Panc1 (cell line): ENCODE measurements around the gene PLEKHG4B. TPM values are rescaled to one million over a fixed set of nuclear protein-coding genes. Genes with fewer than 3 reads are reported as not detected.

Source experiments
- ATAC-seq: fragments of 200-7000 bp; cut with Tn5 transposase; 2 replicates; pipeline ENCODE4 v1.9.1; 2020; ENCODE audit warnings: mild to moderate bottlenecking, moderate library complexity
- BruUV-seq: library from RNA; stranded (reverse); fragments of 400-500 nt; replicated peaks from 2 replicates; lab custom pipeline; 2021; lab: Mats Ljungman, UMichigan
- CTCF ChIA-PET: fragments of 300-600 bp; sonication (Branson Sonifier 250); formaldehyde crosslinking; loops from one replicate; lab custom pipeline; 2022; ENCODE audit warnings: antibody characterized with exemption; lab: Charles Lee
- POLR2A ChIA-PET: fragments of 300-600 bp; sonication (Branson Sonifier 250); formaldehyde crosslinking; loops from one replicate; lab custom pipeline; 2022; ENCODE audit warnings: antibody characterized with exemption; lab: Charles Lee
- DNase-seq: peaks from one replicate; pipeline ENCODE4 v3.0.0-alpha.2; 2010; ENCODE audit warnings: low read depth, low spot score
- H3K27ac ChIP-seq: 2 replicates; pipeline ENCODE4 v1.5.1; 2011; ENCODE audit warnings: mild to moderate bottlenecking, low read length, inconsistent platforms
- H3K27me3 ChIP-seq: fragments of 200-500 bp; sonication (Bioruptor generic); 2 replicates; pipeline ENCODE4 v1.6.0; 2014; ENCODE audit warnings: low read length, inconsistent platforms; ENCODE audit not compliant: control insufficient read depth, insufficient read depth
- H3K36me3 ChIP-seq: fragments of 200-500 bp; sonication (Bioruptor generic); 2 replicates; pipeline ENCODE4 v1.5.1; 2014; ENCODE audit warnings: inconsistent platforms, mild to moderate bottlenecking, low read length, moderate library complexity; ENCODE audit not compliant: control insufficient read depth, insufficient read depth
- H3K4me1 ChIP-seq: 2 replicates; pipeline ENCODE4 v1.5.1; 2011; ENCODE audit warnings: inconsistent platforms, mild to moderate bottlenecking, low read length, moderate library complexity; ENCODE audit not compliant: control insufficient read depth, insufficient read depth
- H3K4me3 ChIP-seq, 2 experiments: 2 replicates each; pipeline ENCODE4 v1.5.1; 2011 to 2012; ENCODE audit warnings: low read depth in 2 of 2, low read length in 2 of 2, mild to moderate bottlenecking in 2 of 2, inconsistent platforms in 1 of 2, moderate library complexity in 1 of 2
- H3K9me3 ChIP-seq: fragments of 200-500 bp; sonication (Bioruptor generic); 2 replicates; pipeline ENCODE4 v1.5.1; 2014; ENCODE audit warnings: low read depth, mild to moderate bottlenecking, inconsistent platforms, low read length, moderate library complexity; ENCODE audit not compliant: control insufficient read depth, insufficient read depth
- POLR2AphosphoS5 ChIP-seq: IDR thresholded peaks from 2 replicates; pipeline ENCODE4 v1.6.1; 2012; ENCODE audit warnings: mild to moderate bottlenecking, low read depth, low read length, moderate library complexity
- SIN3A ChIP-seq: IDR thresholded peaks from 2 replicates; pipeline ENCODE4 v1.6.1; 2012; ENCODE audit warnings: low read depth, mild to moderate bottlenecking, low read length, moderate library complexity, borderline replicate concordance; ENCODE audit not compliant: insufficient read depth
- TCF7L2 ChIP-seq: IDR thresholded peaks from 2 replicates; pipeline ENCODE4 v1.6.1; 2011; ENCODE audit warnings: mild to moderate bottlenecking, low read depth, low read length, inconsistent platforms
- in situ Hi-C: cut with HindIII; loops from 2 replicates; pipeline ENCODE4 v1.10.0; 2016; ENCODE audit warnings: low sequenced_read_pairs, low pct_unique_long_range_greater_than_20kb
- intact Hi-C: fragments of 100-400 bp; cut with micrococcal nuclease; formaldehyde crosslinking; loops from one replicate; pipeline ENCODE4 v1.10.0; 2022; ENCODE audit not compliant: unreplicated experiment
- total RNA-seq: library from RNA; stranded (reverse); gene quantifications from one replicate; pipeline ENCODE4 v1.2.1, GENCODE V29; 2021; ENCODE audit not compliant: unreplicated experiment
- TF ChIP-seq, protein P1 (sequence below), 2 experiments: IDR thresholded peaks; 2 replicates each; pipeline ENCODE4 v1.6.1; 2011 to 2012; ENCODE audit warnings: low read depth in 2 of 2, control low read depth in 1 of 2, low read length in 1 of 2, mild to moderate bottlenecking in 1 of 2, moderate library complexity in 1 of 2; ENCODE audit not compliant: insufficient read depth in 1 of 2
- TF ChIP-seq, protein P2 (sequence below): fragments of 450-650 bp; IDR thresholded peaks from 2 replicates; pipeline ENCODE4 v1.5.1; 2017; ENCODE audit warnings: mild to moderate bottlenecking

Gene PLEKHG4B
- total RNA-seq, 1 experiment from 2014 or later, result 8.9 TPM

DNA sequence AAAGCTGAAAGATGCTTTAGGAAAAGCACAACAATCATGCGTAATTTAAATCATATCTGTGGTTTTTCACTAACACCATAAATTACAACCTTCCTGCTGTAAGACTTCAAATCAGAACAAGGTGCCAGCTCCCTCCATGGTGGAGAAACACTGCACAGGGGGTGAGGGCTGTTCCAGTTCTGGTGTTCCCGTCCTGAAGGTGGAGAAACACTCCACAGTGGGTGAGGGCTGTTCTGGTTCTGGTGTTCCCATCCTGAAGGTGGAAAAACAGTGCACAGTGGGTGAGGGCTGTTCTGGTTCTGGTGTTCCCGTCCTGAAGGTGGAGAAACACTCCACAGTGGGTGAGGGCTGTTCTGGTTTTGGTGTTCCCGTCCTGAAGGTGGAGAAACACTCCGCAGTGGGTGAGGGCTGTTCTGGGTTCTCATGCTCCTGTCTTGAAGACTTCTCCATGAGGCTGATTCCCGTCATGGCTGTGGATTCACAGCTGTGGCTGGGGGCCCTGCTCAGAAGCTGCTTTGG is 12.9 kb downstream of the PLEKHG4B start:
- in situ Hi-C loops, result no loop called here
- BruUV-seq, result no TSS peak
- Histone ChIP-seq H3K9me3 (no peaks in the 10 kb centered on the region), H3K4me1 (peaks cover 14% of the 10 kb centered on the region; the same call in 1 of the 2 replicates), H3K27me3 (peaks cover 3% of the 10 kb centered on the region; the same call in 1 of the 2 replicates), H3K27ac (no peak overlapping the region), H3K36me3 (no peaks in the 10 kb centered on the region), H3K4me3 (no peak overlapping the region)
- ATAC-seq (no peak), DNase-seq (no peak)
- ChIA-PET CTCF (no interaction called here), POLR2A (no interaction called here)
- TF ChIP-seq POLR2AphosphoS5 (no peak), TCF7L2 (no peak)
- TF ChIP-seq, protein P1, sequence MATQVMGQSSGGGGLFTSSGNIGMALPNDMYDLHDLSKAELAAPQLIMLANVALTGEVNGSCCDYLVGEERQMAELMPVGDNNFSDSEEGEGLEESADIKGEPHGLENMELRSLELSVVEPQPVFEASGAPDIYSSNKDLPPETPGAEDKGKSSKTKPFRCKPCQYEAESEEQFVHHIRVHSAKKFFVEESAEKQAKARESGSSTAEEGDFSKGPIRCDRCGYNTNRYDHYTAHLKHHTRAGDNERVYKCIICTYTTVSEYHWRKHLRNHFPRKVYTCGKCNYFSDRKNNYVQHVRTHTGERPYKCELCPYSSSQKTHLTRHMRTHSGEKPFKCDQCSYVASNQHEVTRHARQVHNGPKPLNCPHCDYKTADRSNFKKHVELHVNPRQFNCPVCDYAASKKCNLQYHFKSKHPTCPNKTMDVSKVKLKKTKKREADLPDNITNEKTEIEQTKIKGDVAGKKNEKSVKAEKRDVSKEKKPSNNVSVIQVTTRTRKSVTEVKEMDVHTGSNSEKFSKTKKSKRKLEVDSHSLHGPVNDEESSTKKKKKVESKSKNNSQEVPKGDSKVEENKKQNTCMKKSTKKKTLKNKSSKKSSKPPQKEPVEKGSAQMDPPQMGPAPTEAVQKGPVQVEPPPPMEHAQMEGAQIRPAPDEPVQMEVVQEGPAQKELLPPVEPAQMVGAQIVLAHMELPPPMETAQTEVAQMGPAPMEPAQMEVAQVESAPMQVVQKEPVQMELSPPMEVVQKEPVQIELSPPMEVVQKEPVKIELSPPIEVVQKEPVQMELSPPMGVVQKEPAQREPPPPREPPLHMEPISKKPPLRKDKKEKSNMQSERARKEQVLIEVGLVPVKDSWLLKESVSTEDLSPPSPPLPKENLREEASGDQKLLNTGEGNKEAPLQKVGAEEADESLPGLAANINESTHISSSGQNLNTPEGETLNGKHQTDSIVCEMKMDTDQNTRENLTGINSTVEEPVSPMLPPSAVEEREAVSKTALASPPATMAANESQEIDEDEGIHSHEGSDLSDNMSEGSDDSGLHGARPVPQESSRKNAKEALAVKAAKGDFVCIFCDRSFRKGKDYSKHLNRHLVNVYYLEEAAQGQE (IDR thresholded peaks at IDR 0.05; ENCODE audit: insufficient read depth in 1 of 2, low read depth in 2 of 2, low read length in 1 of 2), result no peak
- intact Hi-C loops, result no loop called here

DNA sequence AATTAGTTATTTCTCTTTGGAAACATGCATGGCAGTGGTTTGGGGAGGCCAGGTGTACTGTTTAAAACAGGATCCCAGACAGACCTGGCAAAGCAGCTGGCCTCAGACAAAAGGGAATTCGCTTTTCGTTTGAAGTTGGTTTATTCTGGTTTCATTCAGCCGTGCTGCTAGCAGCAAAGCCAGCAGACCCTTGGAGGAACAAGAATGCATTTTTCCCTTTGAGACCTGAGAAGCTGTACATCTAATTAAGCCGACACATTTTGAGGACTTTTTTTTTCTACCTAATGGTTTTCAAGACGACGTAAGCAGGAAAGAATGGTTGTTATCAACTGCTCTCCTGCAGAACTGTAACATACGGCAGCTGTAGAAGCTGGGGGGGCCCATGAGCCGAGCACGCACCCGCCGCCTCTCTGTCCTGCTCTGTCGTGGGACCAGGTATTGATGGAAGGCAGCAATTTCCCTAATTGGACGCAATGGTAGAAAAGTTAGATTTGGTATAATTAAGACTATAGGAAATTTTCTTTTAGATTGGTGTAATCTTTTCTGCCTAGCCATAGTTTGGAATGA is 13.6 kb downstream of the PLEKHG4B start:
- ChIA-PET CTCF (no interaction called here), POLR2A (no interaction called here)
- Histone ChIP-seq H3K4me3 (no peak overlapping the region), H3K27ac (no peak overlapping the region), H3K27me3 (no peaks in the 10 kb centered on the region), H3K9me3 (no peaks in the 10 kb centered on the region), H3K36me3 (no peaks in the 10 kb centered on the region), H3K4me1 (peaks cover 14% of the 10 kb centered on the region; the same call in 1 of the 2 replicates)
- ATAC-seq (no peak), DNase-seq (no peak)
- in situ Hi-C loops (no loop called here), intact Hi-C loops (no loop called here)
- no TSS peak for BruUV-seq
- TF ChIP-seq, protein P1 (IDR thresholded peaks at IDR 0.05; ENCODE audit: insufficient read depth in 1 of 2, low read depth in 2 of 2, low read length in 1 of 2), result no peak
- TF ChIP-seq SIN3A (no peak), TCF7L2 (no peak), POLR2AphosphoS5 (no peak)
- TF ChIP-seq, protein P2, sequence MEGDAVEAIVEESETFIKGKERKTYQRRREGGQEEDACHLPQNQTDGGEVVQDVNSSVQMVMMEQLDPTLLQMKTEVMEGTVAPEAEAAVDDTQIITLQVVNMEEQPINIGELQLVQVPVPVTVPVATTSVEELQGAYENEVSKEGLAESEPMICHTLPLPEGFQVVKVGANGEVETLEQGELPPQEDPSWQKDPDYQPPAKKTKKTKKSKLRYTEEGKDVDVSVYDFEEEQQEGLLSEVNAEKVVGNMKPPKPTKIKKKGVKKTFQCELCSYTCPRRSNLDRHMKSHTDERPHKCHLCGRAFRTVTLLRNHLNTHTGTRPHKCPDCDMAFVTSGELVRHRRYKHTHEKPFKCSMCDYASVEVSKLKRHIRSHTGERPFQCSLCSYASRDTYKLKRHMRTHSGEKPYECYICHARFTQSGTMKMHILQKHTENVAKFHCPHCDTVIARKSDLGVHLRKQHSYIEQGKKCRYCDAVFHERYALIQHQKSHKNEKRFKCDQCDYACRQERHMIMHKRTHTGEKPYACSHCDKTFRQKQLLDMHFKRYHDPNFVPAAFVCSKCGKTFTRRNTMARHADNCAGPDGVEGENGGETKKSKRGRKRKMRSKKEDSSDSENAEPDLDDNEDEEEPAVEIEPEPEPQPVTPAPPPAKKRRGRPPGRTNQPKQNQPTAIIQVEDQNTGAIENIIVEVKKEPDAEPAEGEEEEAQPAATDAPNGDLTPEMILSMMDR, result no peak
